Neural progenitor cell (in vitro differentiated cells): ENCODE data around the gene DTNBP1.

ENCODE experiments used
- CTCF ChIP-seq: fragments of 200-600 bp; sonication (generic); IDR thresholded peaks from 2 replicates; pipeline ENCODE4 v1.5.1; 2017; ENCODE audit warnings: antibody characterized with exemption, mild to moderate bottlenecking
- EZH2 ChIP-seq: fragments of 200-600 bp; sonication (generic); IDR thresholded peaks from 2 replicates; pipeline ENCODE4 v1.6.1; 2017; ENCODE audit warnings: antibody characterized with exemption, mild to moderate bottlenecking, moderate library complexity
- EZH2phosphoT487 ChIP-seq: fragments of 200-600 bp; sonication (generic); IDR thresholded peaks from 2 replicates; pipeline ENCODE4 v1.6.1; 2017; ENCODE audit warnings: antibody characterized with exemption

GRCh38 chr6:15518878-15519277 is 143.9 kb downstream of the DTNBP1 start:
- TF ChIP-seq CTCF (no peak), EZH2phosphoT487 (no peak), EZH2 (no peak)
